Activated T-cell treated with anti-CD3 and anti-CD28 coated beads, Interleukin-2, amount 50 U/mL, for 24 hours (primary cell): ENCODE results near the gene RCC2.
"Not testable (repeated sequence)": the region's sequence is repeated elsewhere in the genome, so short reads cannot be mapped to it uniquely, and the experiment has no call there.

Source experiments
- DNase-seq: peaks from one replicate; pipeline ENCODE4 v3.0.0-alpha.2; 2020
- H3K27ac Mint-ChIP-seq: 2 replicates; pipeline ENCODE4 v1.8.0; 2020; ENCODE audit warnings: mild to moderate bottlenecking, mixed read lengths
- H3K27me3 Mint-ChIP-seq: 2 replicates; pipeline ENCODE4 v1.8.0; 2020; ENCODE audit warnings: mixed read lengths
- H3K36me3 Mint-ChIP-seq: 2 replicates; pipeline ENCODE4 v1.8.0; 2020; ENCODE audit warnings: low read depth, mixed read lengths
- H3K4me1 Mint-ChIP-seq: 2 replicates; pipeline ENCODE4 v1.8.0; 2020; ENCODE audit warnings: low read depth, mixed read lengths
- H3K4me3 Mint-ChIP-seq: 2 replicates; pipeline ENCODE4 v1.8.0; 2020; ENCODE audit warnings: mild to moderate bottlenecking, moderate library complexity, mixed read lengths
- H3K9me3 Mint-ChIP-seq: 2 replicates; pipeline ENCODE4 v1.8.0; 2020; ENCODE audit warnings: mixed read lengths

Gene RCC2

GRCh38 chr1:17416389-17416788 lies 23.1 kb downstream of the RCC2 start:
- no peaks in the 10 kb centered on the region for H3K27me3 Mint-ChIP-seq
- no peak overlapping the region for H3K4me3 Mint-ChIP-seq
- peaks cover 7% of the 10 kb centered on the region for H3K4me1 Mint-ChIP-seq
- peak overlapping the region; percentile 34 for H3K27ac Mint-ChIP-seq
- DNase-seq: no peak
- H3K9me3 Mint-ChIP-seq: no peaks in the 10 kb centered on the region
- H3K36me3 Mint-ChIP-seq: peaks cover 100% of the 10 kb centered on the region

GRCh38 chr1:17414022-17414421 lies 25.5 kb downstream of the RCC2 start:
- no peaks in the 10 kb centered on the region for H3K4me1 Mint-ChIP-seq
- H3K27ac Mint-ChIP-seq: peak overlapping the region; percentile 22
- H3K9me3 Mint-ChIP-seq: no peaks in the 10 kb centered on the region
- no peak overlapping the region for H3K4me3 Mint-ChIP-seq
- no peaks in the 10 kb centered on the region for H3K27me3 Mint-ChIP-seq
- DNase-seq: no peak
- H3K36me3 Mint-ChIP-seq: peaks cover 100% of the 10 kb centered on the region

GRCh38 chr1:17412093-17412870 lies 27.2 kb downstream of the RCC2 start:
- no peaks in the 10 kb centered on the region for H3K9me3 Mint-ChIP-seq
- no peak overlapping the region for H3K4me3 Mint-ChIP-seq
- H3K36me3 Mint-ChIP-seq: peaks cover 100% of the 10 kb centered on the region
- H3K27ac Mint-ChIP-seq: no peak overlapping the region
- H3K4me1 Mint-ChIP-seq: no peaks in the 10 kb centered on the region
- H3K27me3 Mint-ChIP-seq: no peaks in the 10 kb centered on the region
- no peak for DNase-seq

- Mint-ChIP-seq H3K9me3 (no peaks in the 10 kb centered on the region), H3K4me1 (no peaks in the 10 kb centered on the region), H3K4me3 (no peak overlapping the region), H3K36me3 (peaks cover 85% of the 10 kb centered on the region), H3K27me3 (no peaks in the 10 kb centered on the region), H3K27ac (peak overlapping the region; percentile 40)
- DNase-seq: no peak
Observed at GRCh38 chr1:17409391-17409811, 30.1 kb downstream of the RCC2 start.

GRCh38 chr1:17407786-17408514 lies 31.5 kb downstream of the RCC2 start:
- not testable (repeated sequence) for H3K27me3 Mint-ChIP-seq, H3K4me1 Mint-ChIP-seq, H3K9me3 Mint-ChIP-seq, H3K4me3 Mint-ChIP-seq, DNase-seq, H3K27ac Mint-ChIP-seq
- peaks cover 70% of the 10 kb centered on the region for H3K36me3 Mint-ChIP-seq

DNA sequence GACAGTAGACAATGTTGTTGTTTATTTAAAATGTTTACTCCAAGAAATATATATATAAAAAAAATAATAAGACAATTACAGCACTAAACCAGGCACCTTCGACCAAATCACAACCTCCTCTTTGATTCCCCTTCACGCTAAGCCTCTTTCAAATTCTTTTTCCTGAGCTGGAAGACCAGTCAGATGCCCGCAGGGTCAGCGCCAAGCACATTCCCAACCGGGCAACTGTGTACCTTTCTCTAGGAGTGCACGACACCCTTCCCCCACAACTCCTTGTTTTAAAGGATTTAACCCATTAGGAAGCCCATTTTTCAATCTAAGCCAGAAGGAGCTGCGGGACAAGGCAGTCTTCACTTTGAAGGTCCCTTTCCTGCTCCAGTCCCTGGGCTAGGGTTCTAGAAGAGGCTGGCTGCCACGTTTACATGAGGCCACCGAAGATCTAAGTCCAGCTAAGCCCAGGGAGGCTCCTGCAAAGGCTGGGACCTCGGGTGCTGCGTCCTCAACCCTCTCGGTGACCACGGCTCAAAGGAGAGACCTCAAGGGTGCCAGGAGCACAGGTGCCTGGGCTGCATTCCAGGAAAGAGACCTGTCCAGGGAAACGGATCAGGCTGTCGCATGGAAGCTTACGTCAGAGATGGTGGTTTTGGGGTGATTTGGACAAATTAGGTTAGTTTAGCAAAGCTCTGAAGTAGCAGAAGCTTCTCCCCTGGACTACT lies 32.6 kb downstream of the RCC2 start:
- H3K9me3 Mint-ChIP-seq, H3K27ac Mint-ChIP-seq: not testable (repeated sequence)

GRCh38 chr1:17405898-17406759 lies 33.3 kb downstream of the RCC2 start:
- Mint-ChIP-seq H3K36me3 (peaks cover 52% of the 10 kb centered on the region), H3K27ac (no peak overlapping the region), H3K4me3 (no peak overlapping the region), H3K27me3 (no peaks in the 10 kb centered on the region), H3K4me1 (no peaks in the 10 kb centered on the region), H3K9me3 (no peaks in the 10 kb centered on the region)
- DNase-seq: peak; percentile 58

More for the DNA sequence above, 32.6 kb downstream of the RCC2 start:
- H3K4me3 Mint-ChIP-seq, DNase-seq, H3K4me1 Mint-ChIP-seq, H3K27me3 Mint-ChIP-seq: not testable (repeated sequence)
- H3K36me3 Mint-ChIP-seq: peaks cover 60% of the 10 kb centered on the region

GRCh38 chr1:17404820-17405219 lies 34.7 kb downstream of the RCC2 start:
- Mint-ChIP-seq H3K4me3 (no peak overlapping the region), H3K4me1 (no peaks in the 10 kb centered on the region), H3K27me3 (no peaks in the 10 kb centered on the region), H3K27ac (no peak overlapping the region), H3K9me3 (no peaks in the 10 kb centered on the region), H3K36me3 (peaks cover 39% of the 10 kb centered on the region)
- DNase-seq: no peak

GRCh38 chr1:17404034-17404684 lies 35.3 kb downstream of the RCC2 start:
- Mint-ChIP-seq H3K9me3 (no peaks in the 10 kb centered on the region), H3K4me3 (no peak overlapping the region), H3K27ac (peak overlapping the region; percentile 40), H3K4me1 (no peaks in the 10 kb centered on the region), H3K27me3 (no peaks in the 10 kb centered on the region), H3K36me3 (peaks cover 32% of the 10 kb centered on the region)
- no peak for DNase-seq

DNA sequence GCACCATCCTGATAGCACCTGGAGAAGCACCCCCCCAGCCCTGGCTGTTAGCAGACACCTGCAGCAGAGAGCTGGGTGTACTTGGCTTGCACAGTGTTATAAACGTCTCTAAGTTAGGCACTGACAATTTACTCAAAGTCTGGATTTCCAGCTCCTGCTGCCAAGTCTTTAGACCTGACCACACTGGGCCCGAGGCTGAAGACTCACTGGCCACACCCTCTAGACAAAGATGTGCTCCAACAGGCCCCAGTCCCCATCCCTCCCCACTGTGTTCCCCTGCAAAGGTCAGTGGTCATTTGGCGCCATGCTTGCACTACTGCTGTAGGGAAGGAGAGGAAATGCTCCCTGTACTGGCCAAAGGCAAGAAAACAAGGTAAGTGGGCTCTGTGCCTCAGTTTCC lies 36.4 kb downstream of the RCC2 start:
- no peak for DNase-seq
- Mint-ChIP-seq H3K36me3 (peaks cover 22% of the 10 kb centered on the region), H3K4me1 (no peaks in the 10 kb centered on the region), H3K27ac (no peak overlapping the region), H3K27me3 (no peaks in the 10 kb centered on the region), H3K4me3 (no peak overlapping the region), H3K9me3 (no peaks in the 10 kb centered on the region)

- Mint-ChIP-seq H3K27ac (no peak overlapping the region), H3K9me3 (no peaks in the 10 kb centered on the region), H3K4me1 (no peaks in the 10 kb centered on the region), H3K4me3 (no peak overlapping the region), H3K36me3 (peaks cover 9% of the 10 kb centered on the region), H3K27me3 (no peaks in the 10 kb centered on the region)
- DNase-seq: no peak
Observed at GRCh38 chr1:17401841-17402240, 37.6 kb downstream of the RCC2 start.

DNA sequence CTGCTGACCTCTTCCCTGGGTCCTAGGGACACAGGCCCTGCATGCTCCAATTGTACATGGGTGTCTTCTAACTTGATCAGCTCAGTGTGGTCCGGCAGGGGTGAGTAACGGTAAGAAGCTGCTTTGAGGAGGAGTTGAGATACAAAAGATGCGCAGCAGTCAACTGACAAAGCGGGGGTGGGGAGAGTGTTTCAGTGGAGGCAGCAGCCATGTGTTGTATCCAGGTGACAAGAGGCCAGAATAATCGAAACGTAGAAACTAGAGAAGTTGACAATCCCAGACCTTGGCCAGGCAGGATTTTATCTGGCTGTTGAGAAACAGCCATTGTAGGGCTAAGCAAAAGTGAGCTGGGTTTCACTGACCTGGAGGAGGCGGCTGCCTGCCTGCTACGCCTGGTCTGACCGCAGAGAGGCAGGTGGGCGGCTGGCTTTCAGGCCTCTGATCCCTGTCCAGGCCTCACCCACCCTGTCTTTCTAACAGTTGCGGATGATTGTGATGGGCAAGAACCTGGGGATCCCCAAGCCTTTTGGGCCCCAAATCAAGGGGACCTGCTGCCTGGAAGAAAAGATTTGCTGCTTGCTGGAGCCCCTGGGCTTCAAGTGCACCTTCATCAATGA lies 38.6 kb downstream of the RCC2 start:
- no peak for DNase-seq
- Mint-ChIP-seq H3K27ac (peak overlapping the region; percentile 9), H3K4me3 (no peak overlapping the region), H3K9me3 (no peaks in the 10 kb centered on the region), H3K27me3 (no peaks in the 10 kb centered on the region), H3K36me3 (peaks cover 3% of the 10 kb centered on the region), H3K4me1 (no peaks in the 10 kb centered on the region)

- H3K9me3 Mint-ChIP-seq: no peaks in the 10 kb centered on the region
- no peak overlapping the region for H3K27ac Mint-ChIP-seq
- H3K4me1 Mint-ChIP-seq: no peaks in the 10 kb centered on the region
- DNase-seq: no peak
- no peaks in the 10 kb centered on the region for H3K36me3 Mint-ChIP-seq
- no peak overlapping the region for H3K4me3 Mint-ChIP-seq
- no peaks in the 10 kb centered on the region for H3K27me3 Mint-ChIP-seq
Observed at GRCh38 chr1:17397910-17398695, 41.4 kb downstream of the RCC2 start.
